Muscle of leg (tissue), 11 donors: Measurements from ENCODE around the gene COMTD1. TPM values are rescaled to one million over a fixed set of nuclear protein-coding genes. Genes with fewer than 3 reads are reported as not detected.
A peak's percentile ranks its signal among the peaks of the same experiment; 100 is the strongest.
"Not testable (repeated sequence)": the region's sequence is repeated elsewhere in the genome, so short reads cannot be mapped to it uniquely, and the experiment has no call there.

Experiments
- DNase-seq: peaks from one replicate; pipeline ENCODE4 v3.0.0; 2013
- H3K27ac ChIP-seq: one replicate; pipeline ENCODE4 v1.5.1; 2013; ENCODE audit warnings: mild to moderate bottlenecking, low read length, control low read depth
- H3K27me3 ChIP-seq: one replicate; pipeline ENCODE4 v1.6.1; 2013; ENCODE audit warnings: low read length; ENCODE audit not compliant: control insufficient read depth, insufficient read depth
- H3K36me3 ChIP-seq: one replicate; pipeline ENCODE4 v1.6.1; 2013; ENCODE audit warnings: low read length; ENCODE audit not compliant: control insufficient read depth, insufficient read depth
- H3K4me1 ChIP-seq: one replicate; pipeline ENCODE4 v1.6.1; 2013; ENCODE audit warnings: low read length; ENCODE audit not compliant: control insufficient read depth, insufficient read depth
- H3K4me3 ChIP-seq: one replicate; pipeline ENCODE4 v1.5.1; 2013; ENCODE audit warnings: low read length, control low read depth
- H3K9me3 ChIP-seq: replicated peaks from 2 replicates; pipeline ENCODE4 v1.6.1; 2013; ENCODE audit warnings: low read depth, low read length; ENCODE audit not compliant: control insufficient read depth
- WGBS: methylation state at CpG from one replicate; pipeline ENCODE4 v1.1.5; 2013; ENCODE audit warnings: missing lambda C conversion rate; ENCODE audit not compliant: insufficient coverage; 5-methylcytosine and 5-hydroxymethylcytosine counted together
- polyA plus RNA-seq, 8 donors: library from polyadenylated mRNA; unstranded; fragments of 120-200 nt; gene quantifications; one replicate each; pipeline versions ENCODE4 v1.2.1 to v1.2.3, GENCODE V29; 2013; ENCODE audit warnings: inconsistent platforms in 1 of 8, low replicate concordance in 1 of 8; ENCODE audit not compliant: insufficient read length in 8 of 8, insufficient read depth in 1 of 8
- total RNA-seq: library from RNA; stranded (reverse); fragments of 120-200 nt; gene quantifications from one replicate; pipeline ENCODE4 v1.2.4, GENCODE V29; 2013

The COMTD1 gene
- total and polyA plus RNA-seq, 9 donors = 3.5 to 8.4 (median 4.6) TPM

GRCh38 chr10:75207857-75208144 lies 28.0 kb downstream of the COMTD1 start:
- H3K9me3 ChIP-seq = no peaks in the 10 kb centered on the region
- no CpG with 5 or more reads among the region's 1 CpG for WGBS
- no peak for DNase-seq
- peak overlapping the region; percentile 67 for H3K27ac ChIP-seq
- peaks cover 8% of the 10 kb centered on the region for H3K36me3 ChIP-seq
- no peak overlapping the region for H3K4me3 ChIP-seq
- peaks cover 20% of the 10 kb centered on the region for H3K4me1 ChIP-seq
- no peaks in the 10 kb centered on the region for H3K27me3 ChIP-seq

GRCh38 chr10:75207079-75207856 lies 28.5 kb downstream of the COMTD1 start:
- Histone ChIP-seq H3K4me1 (peaks cover 21% of the 10 kb centered on the region), H3K4me3 (no peak overlapping the region), H3K27ac (no peak overlapping the region), H3K36me3 (peaks cover 4% of the 10 kb centered on the region), H3K9me3 (no peaks in the 10 kb centered on the region), H3K27me3 (no peaks in the 10 kb centered on the region)
- WGBS = 37% methylated on average over 7 of the region's 13 CpGs
- no peak for DNase-seq

GRCh38 chr10:75206638-75207037 lies 29.1 kb downstream of the COMTD1 start:
- DNase-seq, H3K9me3 ChIP-seq, H3K27me3 ChIP-seq, H3K4me3 ChIP-seq, H3K27ac ChIP-seq, H3K36me3 ChIP-seq: not testable (repeated sequence)
- 67% methylated on average over 1 of the region's 14 CpGs for WGBS
- peaks cover 20% of the 10 kb centered on the region for H3K4me1 ChIP-seq

DNA sequence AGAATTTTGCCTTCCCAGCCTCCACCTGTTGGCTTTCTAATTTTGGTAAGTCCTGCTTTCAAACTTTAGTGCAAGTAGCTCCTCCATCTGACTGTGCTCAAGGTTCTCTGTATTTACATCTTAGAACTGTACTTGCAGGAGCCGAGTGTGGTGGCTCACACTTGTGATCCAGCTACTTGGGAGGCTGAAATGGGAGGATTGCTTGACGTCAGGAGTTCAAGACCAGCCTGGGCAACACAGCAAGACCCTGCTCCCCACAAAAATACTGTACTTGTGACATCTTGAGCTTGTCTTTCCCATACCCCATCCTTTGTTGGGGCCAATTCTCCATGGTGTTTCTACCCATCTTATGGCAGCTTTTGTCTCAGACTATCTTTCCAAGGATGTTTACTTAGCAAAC lies 29.8 kb downstream of the COMTD1 start:
- Histone ChIP-seq H3K9me3 (no peaks in the 10 kb centered on the region), H3K4me3 (no peak overlapping the region), H3K36me3 (peaks cover 2% of the 10 kb centered on the region), H3K27me3 (no peaks in the 10 kb centered on the region), H3K27ac (no peak overlapping the region), H3K4me1 (peaks cover 19% of the 10 kb centered on the region)
- DNase-seq = no peak
- no CpG with 5 or more reads among the region's 2 CpGs for WGBS

- no peak overlapping the region for H3K4me3 ChIP-seq
Measured at GRCh38 chr10:75203724-75204123, 32.0 kb downstream of the COMTD1 start.

DNA sequence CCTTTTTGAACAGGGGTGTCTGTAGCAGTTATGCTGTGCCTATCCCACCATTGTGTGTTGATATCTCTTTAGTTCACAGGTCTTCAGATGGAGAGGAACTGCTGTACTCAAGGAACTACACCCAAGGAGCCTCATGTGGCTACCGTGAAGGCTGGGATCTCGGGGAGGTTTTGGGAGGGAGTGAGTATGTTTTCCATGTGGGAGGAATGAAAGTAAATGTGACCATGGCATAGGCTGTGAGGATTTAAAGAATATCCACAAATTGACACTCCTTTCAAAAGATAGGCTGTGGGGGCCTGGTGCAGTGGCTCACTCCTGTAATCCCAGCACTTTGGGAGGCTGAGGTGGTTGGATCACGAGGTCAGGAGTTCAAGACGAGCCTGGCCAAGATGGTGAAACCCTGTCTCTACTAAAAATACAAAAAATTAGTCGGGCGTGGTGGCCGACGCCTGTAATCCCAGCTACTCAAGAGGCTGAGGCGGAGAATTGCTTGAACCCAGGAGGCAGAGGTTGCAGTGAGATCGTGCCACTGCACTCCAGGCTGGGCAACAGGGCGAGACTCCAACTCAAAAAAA lies 32.6 kb downstream of the COMTD1 start:
- H3K27ac ChIP-seq = not testable (repeated sequence)
- 83% methylated on average over 2 of the region's 11 CpGs for WGBS

More at GRCh38 chr10:75203724-75204123, 32.0 kb downstream of the COMTD1 start:
- Histone ChIP-seq H3K27me3 (no peaks in the 10 kb centered on the region), H3K4me1 (peaks cover 14% of the 10 kb centered on the region), H3K9me3 (no peaks in the 10 kb centered on the region), H3K27ac (no peak overlapping the region), H3K36me3 (peaks cover 2% of the 10 kb centered on the region)
- 76% methylated on average over 4 of the region's 5 CpGs for WGBS
- no peak for DNase-seq

GRCh38 chr10:75202321-75203045 lies 33.3 kb downstream of the COMTD1 start:
- no peaks in the 10 kb centered on the region for H3K27me3 ChIP-seq
- peak; percentile 27 for DNase-seq
- H3K9me3 ChIP-seq = no peaks in the 10 kb centered on the region
- peaks cover 7% of the 10 kb centered on the region for H3K4me1 ChIP-seq
- H3K27ac ChIP-seq = no peak overlapping the region
- WGBS = no CpG with 5 or more reads among the region's 1 CpG
- H3K36me3 ChIP-seq = peaks cover 2% of the 10 kb centered on the region
- H3K4me3 ChIP-seq = no peak overlapping the region

More for the DNA sequence above, 32.6 kb downstream of the COMTD1 start:
- H3K9me3 ChIP-seq, DNase-seq, H3K36me3 ChIP-seq, H3K4me1 ChIP-seq, H3K4me3 ChIP-seq, H3K27me3 ChIP-seq: not testable (repeated sequence)

DNA sequence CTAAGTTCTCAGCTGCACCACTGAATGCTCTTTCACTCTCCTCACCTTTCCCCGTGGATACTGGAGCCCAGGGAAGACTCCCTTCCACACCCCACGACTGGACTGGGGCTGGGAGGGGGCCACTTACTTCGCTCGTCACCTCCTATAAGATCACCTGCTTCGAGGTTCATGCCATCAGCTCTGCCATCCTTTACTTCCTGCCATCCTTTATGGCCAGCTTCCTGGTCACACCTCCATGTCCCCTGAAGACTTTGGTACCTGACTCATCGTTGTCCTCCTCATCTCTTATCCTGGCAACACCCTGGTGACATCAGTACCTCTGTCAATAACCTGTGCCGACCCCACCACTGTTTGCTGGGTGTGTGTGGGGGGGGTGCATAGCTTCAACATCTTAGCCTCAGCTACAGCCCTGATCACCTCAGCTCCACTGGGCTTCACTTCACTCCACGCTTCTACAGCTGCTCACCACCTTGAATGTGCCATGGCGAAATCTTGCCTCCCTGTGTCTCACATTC lies 33.9 kb downstream of the COMTD1 start:
- H3K27me3 ChIP-seq = no peaks in the 10 kb centered on the region
- WGBS = 78% methylated on average over 7 of the region's 9 CpGs

DNA sequence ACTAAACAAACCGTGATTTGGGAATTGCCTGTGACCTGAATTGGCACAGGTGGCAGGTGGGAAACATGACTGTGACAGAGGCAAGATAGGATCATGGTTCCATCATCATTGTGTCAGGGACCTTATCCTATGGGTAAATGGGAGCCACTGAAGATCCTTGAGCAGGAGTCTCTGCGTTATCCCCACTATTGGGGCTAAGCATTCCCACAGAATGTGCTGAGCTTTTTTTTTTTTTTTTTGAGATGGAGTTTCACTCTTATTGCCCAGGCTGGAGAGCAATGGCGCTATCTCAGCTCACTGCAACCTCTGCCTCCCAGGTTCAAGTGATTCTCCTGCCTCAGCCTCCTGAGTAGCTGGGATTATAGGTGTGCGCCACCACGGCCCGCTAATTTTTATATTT lies 35.8 kb downstream of the COMTD1 start:
- 100% methylated on average over 1 of the region's 6 CpGs for WGBS
- not testable (repeated sequence) for H3K9me3 ChIP-seq

More for the DNA sequence above, 33.9 kb downstream of the COMTD1 start:
- Histone ChIP-seq H3K4me1 (peaks cover 7% of the 10 kb centered on the region), H3K27ac (no peak overlapping the region), H3K9me3 (no peaks in the 10 kb centered on the region), H3K4me3 (no peak overlapping the region), H3K36me3 (peaks cover 2% of the 10 kb centered on the region)
- DNase-seq = no peak

DNA sequence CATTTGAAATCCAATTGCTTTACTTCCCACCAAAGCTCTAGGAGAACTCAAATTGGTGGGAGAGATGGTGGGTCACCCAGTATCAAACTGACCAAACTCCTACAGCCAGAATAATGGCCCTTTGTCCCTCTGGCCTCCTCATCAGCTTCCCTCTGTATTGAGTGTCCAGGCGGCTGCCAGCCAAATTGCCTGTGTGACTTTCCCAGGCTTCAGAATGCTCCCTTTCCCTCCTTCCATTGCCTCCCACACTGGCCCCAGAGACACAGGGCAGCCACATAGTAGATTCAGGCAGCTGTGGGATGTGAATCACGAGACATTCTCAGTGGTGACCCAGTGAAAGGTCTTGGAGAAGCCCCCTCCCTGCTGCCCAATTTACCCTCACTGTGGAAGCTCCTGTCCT lies 37.9 kb downstream of the COMTD1 start:
- DNase-seq = no peak
- no peak overlapping the region for H3K27ac ChIP-seq
- H3K36me3 ChIP-seq = peaks cover 5% of the 10 kb centered on the region

More for the DNA sequence above, 35.8 kb downstream of the COMTD1 start:
- not testable (repeated sequence) for H3K4me3 ChIP-seq, DNase-seq, H3K4me1 ChIP-seq, H3K36me3 ChIP-seq, H3K27ac ChIP-seq, H3K27me3 ChIP-seq

More for the DNA sequence above, 37.9 kb downstream of the COMTD1 start:
- WGBS = no CpG with 5 or more reads among the region's 2 CpGs
- no peak overlapping the region for H3K4me3 ChIP-seq
- H3K27me3 ChIP-seq = no peaks in the 10 kb centered on the region
- no peaks in the 10 kb centered on the region for H3K9me3 ChIP-seq
- H3K4me1 ChIP-seq = peaks cover 5% of the 10 kb centered on the region
